GM19438 (cell line): ENCODE data around the gene PGC.

Source experiments
- ATAC-seq: cut with Tn5 transposase; IDR thresholded peaks from one replicate; pipeline ENCODE4 v1.9.1; 2021; ENCODE audit warnings: low read depth; ENCODE audit not compliant: unreplicated experiment

The PGC gene

GRCh38 chr6:41732591-41733359 lies 14.4 kb downstream of the PGC start:
- ATAC-seq, result peak; percentile 29

DNA sequence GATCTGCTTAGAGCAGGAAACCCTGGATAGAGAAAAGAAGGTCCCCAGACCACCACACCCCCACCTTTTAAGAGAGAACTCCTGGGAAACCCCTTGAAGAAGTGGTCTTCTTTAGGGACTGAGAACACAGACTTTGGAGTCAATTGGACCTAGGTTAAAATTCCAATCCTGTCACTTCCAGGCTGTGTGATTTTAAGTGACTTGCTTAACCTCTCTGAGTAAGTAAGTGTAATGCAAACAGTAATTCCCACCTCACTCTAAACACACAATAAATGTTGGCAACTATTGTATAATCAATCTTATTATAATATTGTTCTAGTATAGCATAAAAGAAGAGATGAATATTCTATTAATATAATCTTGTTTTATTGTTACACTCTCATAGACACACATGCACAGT lies 15.0 kb downstream of the PGC start:
- ATAC-seq, result no peak

DNA sequence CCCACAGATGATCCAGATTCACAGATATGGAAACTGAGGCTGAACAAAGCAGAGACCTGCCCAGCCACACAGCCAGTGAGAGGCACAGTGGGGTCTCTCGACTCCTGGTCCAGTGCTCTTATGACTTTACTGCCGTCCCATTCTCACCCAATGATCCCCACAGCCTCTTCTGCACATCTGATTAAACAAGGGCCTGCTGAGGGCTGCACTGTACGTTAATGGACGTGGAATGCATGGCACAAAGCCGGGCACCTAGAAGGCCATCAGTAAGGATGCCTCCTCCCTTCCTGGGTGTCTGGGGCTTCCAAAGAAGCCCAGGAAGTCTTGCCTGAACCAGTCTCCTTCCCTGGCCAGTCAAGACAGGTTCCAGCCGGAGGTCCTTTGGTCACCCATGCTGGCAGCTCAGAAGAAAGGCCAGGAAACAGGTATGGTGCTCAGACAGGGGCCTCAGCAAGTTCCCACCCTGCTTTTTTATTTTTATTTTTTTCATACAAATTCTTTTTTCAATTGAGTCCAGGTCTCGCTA lies 15.6 kb downstream of the PGC start:
- no peak for ATAC-seq

- no peak for ATAC-seq
Observed at GRCh38 chr6:41730531-41731436, 16.4 kb downstream of the PGC start.

- ATAC-seq, result no peak
Observed at GRCh38 chr6:41729624-41730023, 17.6 kb downstream of the PGC start.

- no peak for ATAC-seq
Observed at GRCh38 chr6:41728954-41729353, 18.2 kb downstream of the PGC start.

DNA sequence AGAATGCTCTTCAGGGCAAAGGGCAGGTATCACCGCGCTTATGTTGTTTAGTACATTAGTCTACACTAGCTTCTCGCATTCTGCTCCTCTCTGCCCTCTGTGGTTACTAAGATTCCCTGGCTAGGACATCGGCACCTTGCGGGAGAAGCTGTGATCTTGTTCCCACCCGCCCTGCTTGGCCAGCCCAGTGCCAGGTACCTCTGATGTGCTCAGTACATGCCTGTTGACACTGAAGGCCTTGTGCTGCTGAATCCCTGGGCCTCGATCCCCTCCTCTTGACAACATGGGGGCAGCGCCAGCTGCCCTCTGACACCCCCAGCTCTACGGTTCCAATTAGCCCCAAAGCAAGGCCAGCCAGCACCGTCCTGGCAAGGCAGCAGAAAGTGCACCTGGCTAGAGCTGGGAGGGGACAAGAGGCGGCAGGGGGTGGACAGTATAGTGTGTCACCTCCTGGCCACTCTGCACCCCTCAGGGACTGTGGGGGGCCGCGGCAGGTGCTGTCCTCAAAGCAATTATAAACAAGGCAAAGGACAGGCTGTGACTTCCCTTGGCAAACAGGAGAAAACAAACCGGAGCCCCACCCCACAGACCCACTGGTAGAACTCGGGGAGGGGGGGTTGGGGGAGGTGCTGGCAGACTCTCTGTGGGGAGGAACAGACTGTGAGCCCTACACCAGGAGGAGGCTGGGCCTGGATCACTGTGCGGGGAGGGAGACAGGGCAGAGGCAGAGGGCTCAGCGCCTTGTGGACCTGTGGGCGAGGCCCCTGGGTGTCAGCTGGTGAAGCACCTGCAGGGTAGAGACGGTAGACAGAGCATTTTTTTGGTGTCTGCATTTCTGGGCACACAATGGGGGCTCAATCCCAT lies 18.9 kb downstream of the PGC start:
- no peak for ATAC-seq

GRCh38 chr6:41727705-41728072 lies 19.5 kb downstream of the PGC start:
- no peak for ATAC-seq

DNA sequence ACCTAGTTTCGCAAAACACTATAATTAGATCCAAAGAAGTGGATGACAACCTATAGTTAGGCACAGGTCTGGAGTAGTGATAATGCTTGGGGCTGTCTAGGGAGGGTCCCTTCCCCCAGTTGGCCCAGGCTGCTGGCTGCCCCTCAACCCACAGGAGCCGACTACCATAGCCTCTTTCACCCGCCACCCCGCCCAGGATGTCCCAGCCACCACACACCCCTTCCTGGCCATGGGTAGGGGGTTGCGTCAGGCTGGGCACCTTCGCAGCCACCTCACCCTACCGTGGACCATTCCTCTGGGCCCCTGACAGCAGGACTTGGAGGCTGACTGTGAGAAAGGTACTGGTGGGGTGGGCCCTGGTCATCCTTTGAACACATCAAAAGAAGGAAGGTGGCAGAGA lies 20.3 kb downstream of the PGC start:
- ATAC-seq, result no peak

DNA sequence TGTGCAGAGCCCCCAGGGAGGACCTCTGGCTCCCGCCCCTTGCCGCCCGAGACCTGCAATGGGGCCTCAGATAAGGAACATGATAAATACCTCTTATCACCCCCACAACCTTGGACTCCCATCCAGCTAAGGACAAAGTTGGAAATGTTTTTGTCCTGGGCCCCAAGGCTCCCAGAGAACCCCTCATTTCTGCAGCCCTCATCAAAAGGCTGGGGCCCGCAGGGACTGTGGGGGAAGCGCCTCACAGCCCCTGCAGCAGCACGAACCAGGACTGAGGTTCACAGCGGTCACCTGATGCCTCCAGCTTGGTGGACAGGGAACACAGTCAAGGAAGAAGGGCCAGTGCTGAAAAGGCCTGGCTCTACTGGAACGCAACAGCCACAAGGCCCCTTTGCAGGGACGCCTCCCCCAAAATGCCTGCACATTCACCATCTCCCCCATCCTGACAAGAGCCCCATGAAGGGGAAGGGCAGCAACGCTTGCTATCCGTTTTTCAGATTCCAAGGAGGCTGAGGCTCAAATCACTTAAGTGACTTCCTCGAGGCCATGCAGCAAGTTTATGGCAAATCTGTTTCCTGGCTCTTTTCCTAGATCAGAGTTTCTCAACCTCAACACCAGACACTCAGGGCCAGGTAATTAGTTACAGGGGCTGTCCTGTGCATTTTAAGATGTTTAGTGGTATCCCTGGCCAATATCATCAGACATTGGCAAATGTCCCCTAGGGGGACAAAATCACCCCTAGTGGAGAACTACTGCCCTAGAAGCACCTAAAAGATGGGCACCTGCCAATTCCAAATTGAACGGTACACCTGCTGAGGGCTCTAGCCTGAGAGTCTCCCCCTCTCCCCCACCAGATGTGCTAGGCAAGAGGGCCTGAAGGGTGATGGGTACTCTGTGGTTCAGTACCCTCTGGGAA lies 22.4 kb downstream of the PGC start:
- no peak for ATAC-seq

GRCh38 chr6:41724228-41724580 lies 23.0 kb downstream of the PGC start:
- ATAC-seq, result no peak

DNA sequence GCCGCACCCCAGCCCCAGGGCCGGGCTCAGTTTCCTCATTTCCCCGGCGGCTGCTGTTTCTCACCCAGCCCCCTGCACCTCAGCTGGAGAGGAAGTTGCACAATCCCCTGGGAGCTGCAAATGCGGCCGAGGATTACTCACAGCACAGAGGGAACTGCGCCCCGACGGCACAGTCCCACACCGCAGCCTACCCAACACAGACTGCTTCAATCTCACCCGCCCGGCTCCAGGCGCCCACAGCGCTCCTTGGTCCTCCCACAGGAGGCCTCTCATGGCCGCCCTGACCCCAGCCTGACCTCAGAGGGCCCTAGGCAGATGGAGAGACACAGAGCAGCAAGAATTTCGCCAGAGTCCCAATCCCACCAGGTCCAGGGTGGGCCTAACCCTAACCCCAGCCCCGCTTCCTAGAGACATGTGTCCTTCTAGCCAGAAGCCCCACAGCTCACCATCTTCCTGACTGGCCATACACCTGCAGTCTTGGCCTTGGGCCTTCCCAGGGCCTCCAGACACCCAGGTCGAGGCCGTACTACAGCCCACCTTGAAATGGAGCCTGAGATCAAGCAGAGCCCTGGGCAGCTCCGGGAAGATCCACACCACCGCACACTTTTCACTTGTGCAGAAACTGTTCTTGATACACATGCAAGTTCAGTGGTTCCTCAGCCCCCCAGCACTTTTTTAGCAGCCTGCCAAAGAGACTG lies 23.5 kb downstream of the PGC start:
- peak; percentile 64 for ATAC-seq

DNA sequence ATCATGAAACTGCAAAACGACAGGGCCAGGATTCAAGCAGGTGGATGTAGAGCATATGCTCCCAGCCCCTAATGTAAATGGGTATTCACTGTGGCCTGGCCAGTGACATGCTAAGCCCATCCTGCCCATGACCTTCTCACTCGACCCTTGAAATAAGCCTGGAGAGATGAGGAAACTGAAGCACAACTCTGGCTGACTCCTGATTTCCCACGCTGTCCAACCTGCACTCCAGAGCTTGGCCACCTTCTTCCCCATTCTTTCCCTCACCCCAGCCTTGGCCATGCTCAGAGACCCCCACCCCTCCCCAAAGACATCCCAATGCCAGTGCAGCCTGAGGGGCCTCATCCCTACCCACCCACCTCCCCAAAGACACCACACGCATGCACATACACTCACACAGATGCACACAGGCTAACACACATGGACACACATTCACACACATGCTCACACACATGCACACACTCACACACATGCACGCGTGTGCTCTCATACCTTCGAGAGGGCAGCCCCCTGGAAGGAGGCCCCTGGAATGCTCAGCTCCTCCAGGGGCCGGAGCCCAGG lies 24.1 kb downstream of the PGC start:
- ATAC-seq, result no peak

DNA sequence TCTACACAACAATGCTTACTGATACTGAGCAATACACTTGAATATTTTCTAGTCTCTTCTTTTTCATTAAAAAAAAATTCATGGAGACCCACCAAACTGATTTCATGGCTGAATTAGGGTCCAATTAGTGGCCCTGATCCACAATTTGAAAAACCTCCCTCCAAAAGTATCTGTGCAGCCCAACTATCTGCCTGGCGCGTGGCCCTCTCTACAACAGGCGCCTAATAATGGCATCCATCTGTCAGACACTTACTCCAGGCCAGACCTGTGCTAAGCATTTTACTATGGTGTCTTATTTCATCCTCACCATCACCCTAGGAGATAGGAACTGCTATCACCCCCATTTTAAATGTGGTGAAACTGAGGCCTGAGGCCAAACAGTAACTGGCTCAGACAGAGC lies 25.8 kb downstream of the PGC start:
- no peak for ATAC-seq

DNA sequence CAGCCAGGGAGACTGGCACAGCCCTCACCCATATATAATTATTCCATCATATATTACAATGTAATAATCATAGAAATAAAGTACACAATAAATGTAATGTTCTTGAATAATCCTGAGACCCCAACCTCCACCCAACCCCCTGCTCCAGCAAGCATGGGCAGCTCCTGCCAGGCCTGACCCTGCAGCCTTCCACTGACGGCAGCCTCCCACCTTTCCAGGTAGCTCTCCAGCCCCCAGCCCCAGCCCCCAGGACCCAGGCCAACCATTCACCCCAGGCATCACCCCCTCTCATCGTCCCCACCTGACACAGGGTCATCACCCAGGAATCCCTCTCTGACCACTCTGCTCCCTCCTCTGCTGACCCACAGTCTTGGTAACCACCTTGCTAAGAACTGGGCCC lies 26.4 kb downstream of the PGC start:
- no peak for ATAC-seq

GRCh38 chr6:41720262-41720620 lies 27.0 kb downstream of the PGC start:
- no peak for ATAC-seq

- ATAC-seq, result no peak
Observed at GRCh38 chr6:41719436-41720261, 27.5 kb downstream of the PGC start.

DNA sequence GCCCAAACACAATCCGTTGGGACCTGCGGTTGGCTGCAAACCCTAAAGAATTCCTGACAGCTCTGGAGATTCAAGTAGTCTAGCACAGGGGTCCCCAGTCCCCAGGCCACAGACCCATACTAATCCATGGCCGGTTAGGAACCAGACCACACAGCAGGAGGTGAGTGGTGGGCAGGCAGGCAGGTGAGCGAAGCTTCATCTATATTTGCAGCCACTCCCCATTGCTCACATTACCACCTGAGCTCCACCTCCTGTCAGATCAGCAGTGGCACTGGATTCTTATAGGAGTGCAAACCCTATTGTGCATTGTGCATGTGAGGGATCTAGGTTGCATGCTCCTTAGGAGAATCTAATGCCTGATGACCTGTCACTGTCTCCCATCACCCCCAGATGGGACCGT lies 28.4 kb downstream of the PGC start:
- no peak for ATAC-seq
